ENCODE data around the gene KDM3A. TPM values are rescaled to one million over a fixed set of nuclear protein-coding genes. Genes with fewer than 3 reads are reported as not detected.

Gene KDM3A
- total RNA-seq, 6 experiments from 2014 or later: 17.6 to 25.1 (median 21.3) TPM

GRCh38 chr2:86522711-86523110, 81.5 kb downstream of the KDM3A start:
- Mint-ChIP-seq H3K4me3 (no peak overlapping the region), H3K9me3 (peaks cover 9% of the 10 kb centered on the region), H3K36me3 (ENCODE audit: low read depth) (no peaks in the 10 kb centered on the region), H3K27me3 (ENCODE audit: insufficient read depth) (no peaks in the 10 kb centered on the region), H3K4me1 (ENCODE audit: low read depth) (0 out of 2 replicates have a peak, but pooled peaks cover 7% of the 10 kb centered on the region), H3K27ac (no peak overlapping the region)
- no peak for TF ChIP-seq CTCF (IDR thresholded peaks at IDR 0.05)
- DNase-seq: no peak

- H3K27me3 Mint-ChIP-seq (ENCODE audit: insufficient read depth): no peaks in the 10 kb centered on the region
- no peaks in the 10 kb centered on the region for H3K36me3 Mint-ChIP-seq (ENCODE audit: low read depth)
- peaks cover 9% of the 10 kb centered on the region for H3K9me3 Mint-ChIP-seq
- no peak overlapping the region for H3K4me3 Mint-ChIP-seq
- 0 out of 2 replicates have a peak, but pooled peaks cover 7% of the 10 kb centered on the region for H3K4me1 Mint-ChIP-seq (ENCODE audit: low read depth)
- DNase-seq: no peak
- H3K27ac Mint-ChIP-seq: no peak overlapping the region
- no peak for TF ChIP-seq CTCF (IDR thresholded peaks at IDR 0.05)
Observed at GRCh38 chr2:86523491-86523890, 82.3 kb downstream of the KDM3A start.

- H3K27me3 Mint-ChIP-seq (ENCODE audit: insufficient read depth): no peaks in the 10 kb centered on the region
- H3K9me3 Mint-ChIP-seq: peaks cover 1% of the 10 kb centered on the region; the same call in 1 of the 2 replicates
- H3K36me3 Mint-ChIP-seq (ENCODE audit: low read depth): no peaks in the 10 kb centered on the region
- no peak overlapping the region for H3K27ac Mint-ChIP-seq
- H3K4me3 Mint-ChIP-seq: no peak overlapping the region
- no peak for DNase-seq
- H3K4me1 Mint-ChIP-seq (ENCODE audit: low read depth): no peaks in the 10 kb centered on the region
- no peak for TF ChIP-seq CTCF (IDR thresholded peaks at IDR 0.05)
Observed at GRCh38 chr2:86525421-86526340, 84.5 kb downstream of the KDM3A start.

- no peak for DNase-seq
- TF ChIP-seq CTCF (IDR thresholded peaks at IDR 0.05): no peak
- H3K27ac Mint-ChIP-seq: no peak overlapping the region
- peaks cover 20% of the 10 kb centered on the region for H3K9me3 Mint-ChIP-seq
- no peaks in the 10 kb centered on the region; the same call in 1 of the 2 replicates for H3K27me3 Mint-ChIP-seq (ENCODE audit: insufficient read depth)
- H3K4me1 Mint-ChIP-seq (ENCODE audit: low read depth): no peaks in the 10 kb centered on the region
- H3K4me3 Mint-ChIP-seq: no peak overlapping the region
- peaks cover 37% of the 10 kb centered on the region for H3K36me3 Mint-ChIP-seq (ENCODE audit: low read depth)
Observed at GRCh38 chr2:86533589-86533988, 92.4 kb downstream of the KDM3A start.

GRCh38 chr2:86541334-86541733, 100.2 kb downstream of the KDM3A start:
- Mint-ChIP-seq H3K4me3 (no peak overlapping the region), H3K27ac (no peak overlapping the region), H3K27me3 (ENCODE audit: insufficient read depth) (peaks cover 2% of the 10 kb centered on the region; the same call in 1 of the 2 replicates), H3K36me3 (ENCODE audit: low read depth) (peaks cover 25% of the 10 kb centered on the region), H3K4me1 (ENCODE audit: low read depth) (peaks cover 12% of the 10 kb centered on the region), H3K9me3 (peaks cover 11% of the 10 kb centered on the region)
- no peak for TF ChIP-seq CTCF (IDR thresholded peaks at IDR 0.05)
- DNase-seq: no peak

Other genes starting within 250 kb of the KDM3A start
- 10 to 100 TPM; 83.0 to 93.4 (median 87.6) TPM for gene IMMT, start 245.9 kb upstream of the KDM3A start, total RNA-seq (2021; fragmentation: NEBNext Ultra II Directional; extraction: Animal tissue kit (Norgen Biotek cat#: 25700))
- gene MRPL35, start 241.9 kb upstream of the KDM3A start, total RNA-seq (2021; fragmentation: NEBNext Ultra II Directional; extraction: Animal tissue kit (Norgen Biotek cat#: 25700)): 10 to 100 TPM; 36.3 to 55.3 (median 46.6) TPM
- gene REEP1, start 103.7 kb upstream of the KDM3A start, total RNA-seq (2021; fragmentation: NEBNext Ultra II Directional; extraction: Animal tissue kit (Norgen Biotek cat#: 25700)): under 1 TPM; 0.07 to 0.23 (median 0.15) TPM
- gene CHMP3, start 122.1 kb downstream of the KDM3A start, total RNA-seq (2021; fragmentation: NEBNext Ultra II Directional; extraction: Animal tissue kit (Norgen Biotek cat#: 25700)): 100 to 1,000 TPM in 5 of 6 experiments, 10 to 100 TPM in 1; 96.3 to 120 (median 113) TPM
- 10 to 100 TPM; 11.3 to 18.5 (median 13.1) TPM for gene RNF103, start 182.5 kb downstream of the KDM3A start, total RNA-seq (2021; fragmentation: NEBNext Ultra II Directional; extraction: Animal tissue kit (Norgen Biotek cat#: 25700))

Measured in HFFc6 (cell line).